NCI-H2081 treated with DMSO at 0.1 percent for 48 hours (cell line): Measurements from ENCODE around the gene SERP1.
"Not testable (repeated sequence)": the region's sequence is repeated elsewhere in the genome, so short reads cannot be mapped to it uniquely, and the experiment has no call there.

ENCODE experiments used
- DNase-seq: peaks from one replicate; lab custom pipeline; 2025; lab: John Stamatoyannopoulos, UW

The SERP1 gene

DNA sequence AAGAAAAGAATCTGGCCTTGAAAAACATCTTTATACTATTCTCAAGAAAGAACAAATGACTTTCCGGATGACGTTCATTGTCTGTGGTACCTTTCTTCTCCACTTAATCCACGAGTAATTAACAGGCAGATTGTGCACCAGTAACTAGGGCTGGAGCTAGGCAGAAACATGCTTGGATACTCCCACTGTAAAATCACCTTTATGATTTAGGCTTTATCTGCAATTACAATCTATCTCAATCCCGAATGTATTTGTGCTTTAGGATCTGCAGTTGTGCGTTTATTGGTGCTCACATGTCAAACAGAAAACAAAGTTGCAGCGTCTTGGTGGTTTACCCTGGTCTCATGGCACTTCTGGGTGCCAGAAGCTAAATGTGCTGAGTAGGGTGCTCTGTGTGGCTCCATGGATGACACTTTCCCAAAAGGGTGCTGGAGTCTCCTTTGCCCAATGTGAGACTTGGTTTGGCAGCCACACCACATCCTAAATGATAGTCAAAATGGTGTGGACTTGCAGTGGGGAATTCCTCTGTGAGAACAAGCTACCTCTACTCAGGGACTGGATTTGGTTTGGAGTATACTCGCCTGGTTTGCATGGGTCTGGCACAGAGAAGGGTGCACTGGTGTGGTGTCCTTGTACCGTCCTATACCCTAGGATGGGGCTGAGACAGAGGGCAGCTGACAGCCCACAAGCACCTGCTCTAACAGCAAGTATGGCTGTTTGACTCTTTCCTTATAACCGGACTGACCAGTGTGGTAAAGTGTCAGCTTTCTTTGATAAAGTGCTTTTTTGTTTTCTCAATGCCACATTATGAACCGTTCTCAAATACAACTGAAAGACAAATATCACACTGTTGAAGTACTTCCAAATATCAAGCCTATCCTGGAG, 7.7 kb downstream of the SERP1 start:
- no peak for DNase-seq

DNA sequence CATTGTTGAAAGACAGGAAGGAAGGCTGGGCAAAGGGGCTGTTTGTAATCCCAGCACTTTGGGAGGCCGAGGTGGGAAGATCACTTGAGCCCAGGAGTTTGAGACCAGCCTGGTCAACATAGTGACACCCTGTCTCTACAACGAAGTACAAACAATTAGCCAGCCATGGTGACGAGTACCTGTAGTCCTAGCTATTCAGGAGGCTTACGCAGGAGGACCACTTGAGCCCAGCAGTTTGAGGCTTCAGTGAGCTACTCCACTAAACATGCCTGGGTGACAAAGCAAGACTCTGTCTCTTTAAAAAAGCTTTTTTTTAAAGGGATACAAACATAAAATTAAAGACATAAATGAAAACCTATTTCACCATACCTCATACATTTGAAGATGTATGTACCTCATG, 11.1 kb downstream of the SERP1 start:
- no peak for DNase-seq

DNA sequence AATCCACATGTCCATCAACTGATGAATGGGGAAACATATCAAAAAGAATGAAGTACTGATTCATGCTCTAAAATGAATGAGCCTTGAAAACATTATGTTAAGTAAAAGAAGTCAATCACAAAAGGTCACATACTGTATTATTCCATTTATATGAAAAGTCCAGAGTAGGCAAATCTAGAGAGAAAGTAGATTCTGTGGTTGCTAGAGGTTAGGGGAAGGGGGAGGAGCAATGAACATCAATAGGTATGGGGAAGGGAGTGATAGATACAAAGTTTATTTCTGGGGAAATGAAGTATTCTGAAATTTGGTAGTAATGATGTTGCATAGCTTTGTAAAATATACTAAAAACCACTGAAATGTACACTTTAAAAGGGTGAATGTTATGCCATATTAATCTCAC, 14.5 kb downstream of the SERP1 start:
- DNase-seq, result no peak

DNA sequence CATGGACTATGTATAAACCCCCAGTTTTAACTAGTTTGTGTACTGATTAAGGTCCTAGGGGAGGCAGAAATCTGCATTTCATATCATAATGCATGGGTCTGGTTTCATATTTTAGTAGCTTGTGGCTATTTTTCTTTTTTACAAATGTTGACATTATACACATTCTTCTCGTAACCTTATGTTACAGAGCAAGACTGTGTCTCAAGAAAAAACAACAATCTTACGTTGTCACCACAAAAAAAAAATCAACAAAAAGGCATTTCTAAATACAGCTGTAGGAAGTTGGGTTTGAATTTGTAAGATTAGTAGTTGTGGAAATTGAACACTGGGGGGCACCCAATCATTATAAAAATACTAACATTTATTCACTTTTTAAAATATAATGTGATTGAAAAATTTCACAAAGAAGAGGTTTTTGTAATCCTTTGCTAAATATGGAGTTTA, 17.9 kb downstream of the SERP1 start:
- no peak for DNase-seq

DNA sequence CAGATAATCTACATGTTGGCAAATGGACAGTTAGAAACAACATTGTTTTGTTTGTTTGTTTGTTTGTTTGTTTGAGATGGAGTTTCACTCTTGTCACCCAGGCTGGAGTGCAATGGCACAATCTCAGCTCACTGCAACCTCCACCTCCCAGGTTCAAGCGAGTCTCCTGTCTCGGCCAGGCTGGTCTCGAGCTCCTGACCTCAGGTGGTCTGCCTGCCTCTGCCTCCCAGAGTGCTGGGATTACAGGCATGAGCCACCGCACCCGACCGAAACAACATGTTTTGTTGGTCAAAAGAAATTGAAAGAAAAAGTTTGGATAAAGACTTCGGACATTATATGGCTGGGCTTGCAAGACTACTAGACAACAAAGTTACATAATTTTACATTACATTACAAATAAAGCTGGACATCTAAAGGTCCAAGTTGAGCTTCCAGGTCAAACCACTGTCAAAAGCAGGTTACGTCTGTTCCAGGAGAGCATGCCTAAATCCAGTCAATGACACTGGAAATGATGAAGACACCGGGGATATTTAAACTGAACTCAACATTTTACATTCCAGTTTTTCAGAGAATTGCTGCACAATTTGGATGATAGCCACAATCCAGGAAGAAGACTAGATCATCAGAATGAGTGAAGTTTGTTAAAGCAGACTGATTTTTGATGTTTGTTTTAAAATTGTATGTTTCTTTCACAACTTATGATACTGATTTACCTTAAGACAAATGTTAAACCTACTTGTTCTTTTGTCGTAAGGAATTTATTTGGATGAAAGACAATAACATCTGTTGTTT, 18.6 kb downstream of the SERP1 start:
- no peak for DNase-seq

DNA sequence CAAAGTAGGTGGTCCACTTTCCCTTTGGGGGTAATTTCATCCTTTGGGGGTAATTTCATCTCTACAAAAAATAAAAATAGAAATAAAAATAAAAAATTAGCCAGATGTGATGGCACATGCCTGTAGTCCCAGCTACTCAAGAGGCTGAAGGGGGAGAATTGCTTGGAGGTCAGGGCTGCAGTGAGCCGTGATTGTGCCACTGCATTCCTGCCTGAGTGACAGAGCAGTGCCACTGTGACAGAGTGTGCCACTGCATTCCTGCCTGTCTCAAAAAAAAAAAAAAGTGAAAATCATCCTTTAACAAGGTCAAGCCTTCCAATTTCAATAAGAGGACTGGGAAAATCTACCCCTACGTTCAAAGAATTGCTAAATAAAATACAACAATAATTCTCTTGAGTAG, 22.8 kb downstream of the SERP1 start:
- no peak for DNase-seq

DNA sequence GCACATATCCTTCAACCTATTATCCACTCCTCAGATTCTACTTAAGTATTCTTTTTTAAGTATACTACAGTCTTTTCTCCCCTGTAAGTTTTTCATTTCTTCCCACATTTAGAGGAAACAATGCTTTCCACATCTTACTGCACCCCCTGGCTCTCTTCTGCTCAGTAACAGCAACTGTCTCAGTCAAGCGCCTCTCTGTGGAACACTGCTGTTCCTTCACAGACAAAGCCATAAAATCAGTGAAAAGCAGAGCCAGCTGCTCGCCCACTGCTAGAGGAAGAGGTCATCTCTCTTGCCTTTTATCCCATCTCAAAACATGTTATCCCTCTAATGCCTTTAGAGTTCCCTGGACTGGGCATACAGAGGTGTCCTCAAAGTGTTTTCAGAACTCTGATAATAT, 24.8 kb downstream of the SERP1 start:
- DNase-seq, result no peak

DNA sequence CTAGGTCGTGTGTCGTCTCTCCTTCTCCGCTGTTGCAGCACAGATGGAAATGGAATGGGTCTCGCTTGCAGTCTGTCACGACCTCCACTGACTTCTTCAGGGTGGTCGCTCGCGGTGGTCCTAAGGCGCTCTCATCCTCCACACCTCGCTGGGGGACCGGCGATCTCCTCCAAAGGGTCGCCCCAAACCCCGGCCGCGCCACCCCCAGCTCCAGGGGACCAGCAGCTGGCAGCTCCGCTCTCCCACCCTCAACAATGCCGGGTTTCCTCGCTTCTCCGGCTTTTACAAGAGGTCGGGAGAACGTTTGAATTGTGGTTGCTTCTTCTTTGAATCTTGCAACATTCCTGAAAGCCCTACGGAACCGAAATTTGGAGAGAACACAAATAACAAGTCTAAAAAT, 25.9 kb downstream of the SERP1 start:
- no peak for DNase-seq

DNA sequence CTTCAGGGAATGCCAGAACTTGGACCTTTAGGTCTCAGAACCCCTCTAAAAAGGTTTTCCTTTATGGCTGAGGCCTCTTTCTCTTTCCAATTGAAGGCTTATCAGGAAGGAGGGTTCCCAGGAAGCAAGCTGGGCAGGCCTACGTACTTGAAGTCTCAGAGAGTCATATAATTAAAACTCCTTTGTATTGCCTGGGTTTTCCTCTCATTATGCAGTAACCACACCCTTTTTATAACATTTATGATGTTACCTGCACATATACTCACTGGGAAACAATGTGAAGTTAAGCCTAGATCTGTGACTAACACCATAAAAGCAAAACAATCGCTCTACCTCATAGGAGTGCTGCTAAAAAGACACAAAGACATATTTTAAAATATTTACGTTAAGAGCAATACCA, 27.3 kb downstream of the SERP1 start:
- DNase-seq, result no peak

DNA sequence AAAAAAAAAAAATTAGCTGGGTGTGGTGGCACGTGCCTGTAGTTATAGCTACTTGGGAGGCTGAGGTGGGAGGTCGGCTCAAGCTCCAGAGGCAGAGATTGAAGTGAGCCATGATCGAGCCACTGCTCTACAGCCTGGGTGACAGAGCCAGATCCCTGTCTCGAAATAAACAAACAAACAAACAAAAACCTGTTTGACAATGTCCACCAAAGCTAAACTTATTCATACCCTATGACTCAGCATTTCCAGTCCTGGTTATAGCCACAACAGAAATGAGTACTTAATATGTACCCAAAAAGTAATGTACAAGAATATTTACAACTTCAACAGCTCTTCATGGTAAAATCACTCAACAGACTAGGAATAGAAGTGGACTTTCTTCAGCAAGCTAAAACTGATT, 31.1 kb downstream of the SERP1 start:
- DNase-seq, result no peak

DNA sequence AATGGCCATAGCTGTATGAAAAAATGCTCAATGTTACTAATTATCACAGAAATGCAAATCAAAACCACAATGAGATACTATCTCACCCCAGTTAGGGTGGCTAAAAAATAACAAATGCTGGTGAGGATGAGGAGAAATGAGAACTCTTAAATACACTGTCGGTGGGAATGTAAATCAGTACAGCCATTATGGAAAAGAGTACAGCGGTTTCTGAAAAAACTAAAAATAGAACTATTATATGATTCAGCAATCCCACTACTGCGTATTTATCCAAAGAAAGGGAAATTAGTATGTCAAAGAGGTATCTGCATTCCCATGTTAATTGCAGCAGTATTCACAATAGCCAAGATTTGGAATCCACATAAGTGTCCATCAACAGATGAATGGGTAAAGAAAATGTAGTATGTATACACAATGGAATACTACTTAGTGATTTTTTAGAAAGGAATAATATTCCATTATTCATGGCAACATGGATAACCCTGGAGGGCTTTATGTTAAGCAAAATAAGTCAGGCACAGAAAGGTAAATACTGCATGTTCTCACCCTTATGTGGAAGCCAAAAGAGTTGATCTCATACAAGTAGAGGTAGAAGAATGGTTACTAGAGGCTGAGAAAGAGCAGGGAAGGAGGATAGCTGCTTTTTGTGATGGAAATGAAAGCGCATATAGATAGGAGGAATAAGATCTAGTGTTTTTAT, 35.0 kb downstream of the SERP1 start:
- DNase-seq, result no peak

DNA sequence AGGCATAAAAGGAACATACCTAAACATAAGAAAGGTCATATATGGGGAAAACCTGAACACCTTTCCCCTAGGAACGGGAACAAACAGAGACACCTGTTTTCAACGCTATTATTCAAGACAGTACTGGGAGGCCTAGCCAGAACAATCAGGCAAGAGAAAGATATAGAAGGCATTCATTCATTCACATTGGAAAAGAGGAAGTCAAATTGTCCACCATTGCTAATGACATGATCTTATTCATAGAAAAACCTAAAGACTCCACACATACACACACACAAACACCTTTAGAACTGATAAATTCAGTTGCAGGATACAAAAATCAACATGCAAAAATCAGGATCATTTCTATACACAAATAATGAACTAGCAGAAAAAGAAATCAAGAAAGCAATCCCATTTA, 36.5 kb downstream of the SERP1 start:
- no peak for DNase-seq

DNA sequence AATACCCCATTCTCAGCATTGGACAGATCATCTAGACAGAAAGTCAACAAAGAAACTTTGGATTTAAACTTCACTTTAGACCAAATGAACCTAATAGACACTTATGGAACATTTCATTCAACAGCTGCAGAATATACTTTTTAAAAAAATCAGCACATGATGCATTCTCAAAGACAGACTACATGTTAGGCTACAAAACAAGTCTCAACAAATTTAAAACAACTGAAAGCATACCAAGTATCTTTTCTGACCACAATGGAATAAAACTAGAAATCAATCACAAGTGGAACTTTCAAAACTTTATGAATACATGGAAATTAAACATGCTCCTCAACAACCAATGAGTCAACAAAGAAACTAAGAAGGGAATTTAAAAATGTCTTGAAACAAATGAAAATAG, 37.9 kb downstream of the SERP1 start:
- DNase-seq, result no peak

DNA sequence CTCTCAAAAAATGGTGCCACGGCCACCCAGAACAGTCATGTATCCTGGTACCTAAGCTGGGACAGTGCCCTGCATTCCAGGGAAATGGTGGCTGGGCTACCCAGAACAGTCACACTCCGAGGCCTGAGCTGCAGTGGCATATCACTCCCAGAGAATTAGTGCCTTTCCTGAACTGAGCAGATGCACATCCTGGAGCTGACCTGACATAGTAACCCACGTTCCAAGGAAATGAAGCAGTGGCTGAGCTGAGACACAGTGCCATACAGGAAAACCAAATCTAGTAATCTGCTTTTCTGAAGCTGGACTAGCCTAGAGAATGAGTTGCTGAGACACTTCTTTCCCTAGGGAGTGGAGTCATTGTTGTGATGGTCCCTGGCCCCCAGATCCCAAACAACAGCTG, 41.8 kb downstream of the SERP1 start:
- no peak for DNase-seq

DNA sequence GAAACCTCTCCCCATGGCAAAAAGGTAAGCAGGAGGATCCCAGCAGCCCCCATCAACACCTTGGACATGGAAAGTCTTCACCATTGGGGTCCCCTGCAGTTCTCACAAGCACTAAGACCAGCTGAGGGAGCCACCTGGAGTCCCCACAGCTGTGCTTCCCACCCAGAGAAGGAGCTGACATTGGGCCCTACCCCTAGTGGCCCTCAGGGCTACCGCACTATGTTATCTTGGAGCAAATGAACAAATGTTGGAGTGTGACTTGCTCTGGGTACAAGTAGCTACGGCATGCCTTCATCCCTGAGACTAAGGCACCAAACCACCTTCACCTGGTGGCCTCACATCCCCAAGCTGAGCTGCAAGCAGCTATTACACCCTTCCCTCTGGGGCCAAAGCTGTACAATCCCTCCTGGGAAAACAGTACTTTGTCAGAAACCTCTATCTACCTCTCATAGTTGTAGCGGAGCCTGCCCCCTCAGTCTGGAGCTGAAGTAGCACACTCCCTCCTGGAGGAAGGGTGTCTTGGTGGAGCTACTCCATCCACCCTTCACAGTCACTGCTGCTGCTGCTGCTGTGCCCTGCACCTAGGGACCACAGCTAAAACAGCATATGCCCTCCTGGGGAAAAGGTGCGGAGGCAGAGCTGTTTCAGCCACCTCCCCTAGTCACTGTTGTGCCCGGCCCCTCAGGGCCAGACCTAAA, 42.7 kb downstream of the SERP1 start:
- no peak for DNase-seq

DNA sequence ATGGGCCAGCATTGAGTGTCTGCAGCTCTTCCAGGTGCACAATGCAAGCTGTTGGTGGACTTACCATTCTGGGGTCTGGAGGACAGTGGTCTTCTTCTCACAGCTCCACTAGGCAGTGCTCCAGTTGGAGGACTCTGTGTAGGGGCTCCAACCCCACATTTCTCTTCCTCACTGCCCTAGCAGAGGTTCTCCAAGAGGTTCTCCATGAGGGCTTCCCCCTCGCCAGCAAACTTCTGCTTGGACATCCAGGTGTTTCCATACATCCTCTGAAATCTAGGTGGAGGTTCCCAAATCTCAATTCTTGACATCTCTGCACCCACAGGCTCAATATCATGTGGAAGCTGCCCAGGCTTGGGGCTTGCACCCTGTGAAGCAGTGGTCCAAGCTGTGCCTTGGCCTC, 45.3 kb downstream of the SERP1 start:
- not testable (repeated sequence) for DNase-seq

DNA sequence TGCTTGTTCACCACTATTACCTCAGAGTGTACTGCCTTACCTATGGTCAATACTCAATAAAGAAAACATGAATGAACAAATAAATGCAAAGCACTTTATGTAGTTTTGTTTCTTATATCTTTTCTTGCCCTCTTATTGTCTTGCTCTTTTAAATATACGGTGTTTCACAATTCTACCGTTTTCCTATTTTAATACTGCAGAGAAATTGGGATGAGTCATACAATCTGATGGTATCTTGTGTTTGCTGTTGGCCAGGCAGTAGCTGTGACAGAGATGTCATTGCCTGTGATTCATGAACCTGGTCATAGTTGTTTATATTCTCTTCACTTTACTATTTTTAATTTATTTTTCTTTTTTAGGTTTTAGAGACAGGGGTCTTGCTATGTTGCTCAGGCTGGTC, 48.3 kb downstream of the SERP1 start:
- DNase-seq, result no peak

DNA sequence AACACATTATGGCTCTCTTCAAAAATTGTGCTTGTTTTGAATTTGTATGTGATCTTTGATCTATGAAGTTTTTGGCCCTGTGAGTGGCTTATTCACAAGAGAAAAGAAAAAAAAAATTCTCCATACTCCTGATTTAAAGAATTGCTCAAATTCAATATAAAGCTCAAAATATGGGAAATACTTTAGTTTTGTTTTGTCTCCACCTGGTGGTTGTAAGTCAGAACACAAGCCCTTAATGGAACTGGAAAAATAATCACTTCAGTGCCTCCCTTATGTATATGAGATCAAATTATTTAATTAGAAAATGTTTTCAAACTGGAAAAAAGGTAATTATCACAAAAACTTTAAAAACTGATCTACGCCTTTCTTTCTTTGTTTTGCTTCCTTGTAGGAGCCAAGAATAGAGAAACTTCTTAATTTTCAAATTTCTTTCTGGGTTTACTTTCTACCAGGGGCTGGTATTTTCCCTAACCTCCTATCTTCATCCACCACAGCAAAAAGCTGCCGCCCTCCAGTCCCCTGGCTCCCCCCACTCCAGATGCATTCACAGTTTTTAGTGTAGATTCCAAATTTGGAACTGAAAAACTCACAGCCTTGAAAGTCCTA, 50.6 kb downstream of the SERP1 start:
- DNase-seq, result peak; percentile 8

DNA sequence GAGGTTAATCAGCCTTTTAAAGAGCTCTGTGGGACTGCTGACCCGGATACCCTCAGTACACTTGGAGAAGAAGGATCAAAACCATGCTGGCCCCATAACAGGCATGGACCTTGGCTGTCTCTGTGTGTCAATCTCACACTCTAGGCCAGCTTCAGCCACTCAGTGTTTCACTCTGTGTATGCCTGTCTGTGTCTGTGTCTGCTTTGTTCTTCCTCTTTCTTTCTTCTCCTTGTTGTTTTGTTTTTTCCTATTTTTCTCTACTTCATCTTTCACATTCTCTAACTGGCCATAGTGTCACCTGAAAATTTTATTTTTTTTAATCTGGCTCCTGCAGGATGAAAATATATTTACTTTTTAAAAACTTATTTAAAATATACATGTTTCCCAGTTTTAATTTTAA, 51.1 kb downstream of the SERP1 start:
- DNase-seq, result no peak

DNA sequence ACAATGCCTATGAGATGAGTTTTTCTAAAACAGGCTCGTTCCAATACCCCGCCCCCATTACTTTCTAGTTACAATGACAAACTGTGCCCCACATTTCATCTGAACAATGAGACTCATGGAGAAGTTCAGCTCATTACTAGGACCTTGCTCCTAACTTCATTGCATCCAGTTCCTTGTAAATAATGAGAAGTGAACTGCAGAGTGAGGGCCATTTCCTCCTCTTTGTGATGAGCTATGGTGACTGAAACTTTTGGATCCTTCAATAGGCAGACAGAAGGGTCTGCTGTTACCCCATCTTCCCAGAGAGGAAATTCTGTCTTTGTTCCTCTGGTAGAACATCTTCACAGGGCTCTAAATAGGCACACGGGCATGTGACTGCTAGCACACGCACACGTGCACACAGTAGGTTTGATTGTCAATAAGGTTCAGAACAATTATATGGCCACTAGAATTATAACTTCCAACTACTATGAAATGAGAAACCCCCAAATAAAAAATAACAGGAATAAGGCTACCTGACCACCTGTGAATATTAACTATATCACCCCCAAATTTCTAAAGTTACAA, 51.8 kb downstream of the SERP1 start:
- no peak for DNase-seq
